SJCRH30 (cell line): Measurements from ENCODE around the gene LPGAT1. TPM values are rescaled to one million over a fixed set of nuclear protein-coding genes. Genes with fewer than 3 reads are reported as not detected.
"Not testable (repeated sequence)": the region's sequence is repeated elsewhere in the genome, so short reads cannot be mapped to it uniquely, and the experiment has no call there.

Experiments used
- DNase-seq, 2 experiments: peaks; one replicate each; pipeline ENCODE4 v3.0.0-alpha.2; 2015 to 2020
- H3K27ac ChIP-seq: fragments of 250-450 bp; sonication (Bioruptor Pico); 2 replicates; pipeline ENCODE4 v1.5.1; 2020; ENCODE audit warnings: mild to moderate bottlenecking, moderate library complexity
- H3K27me3 ChIP-seq: fragments of 250-450 bp; sonication (Bioruptor Pico); 2 replicates; pipeline ENCODE4 v1.5.1; 2020; ENCODE audit warnings: mild to moderate bottlenecking, moderate library complexity
- H3K36me3 ChIP-seq: fragments of 250-450 bp; sonication (Bioruptor Pico); 2 replicates; pipeline ENCODE4 v1.5.1; 2020; ENCODE audit warnings: mild to moderate bottlenecking, moderate library complexity
- H3K4me1 ChIP-seq: fragments of 250-450 bp; sonication (Bioruptor Pico); 2 replicates; pipeline ENCODE4 v1.5.1; 2020; ENCODE audit warnings: mild to moderate bottlenecking, moderate library complexity
- H3K4me3 ChIP-seq: fragments of 250-450 bp; sonication (Bioruptor Pico); 2 replicates; pipeline ENCODE4 v1.5.1; 2020; ENCODE audit warnings: mild to moderate bottlenecking, moderate library complexity
- H3K9me3 ChIP-seq: fragments of 250-450 bp; sonication (Bioruptor Pico); replicated peaks from 2 replicates; pipeline ENCODE4 v1.5.1; 2020; ENCODE audit warnings: mild to moderate bottlenecking, moderate library complexity
- total RNA-seq: library from RNA; depleted of rRNA; stranded (reverse); fragments of >200 nt; shearing (Covaris generic); gene quantifications from 2 replicates; pipeline ENCODE4 v1.2.3, GENCODE V29; 2014; rRNA removed

Gene LPGAT1, protein sequence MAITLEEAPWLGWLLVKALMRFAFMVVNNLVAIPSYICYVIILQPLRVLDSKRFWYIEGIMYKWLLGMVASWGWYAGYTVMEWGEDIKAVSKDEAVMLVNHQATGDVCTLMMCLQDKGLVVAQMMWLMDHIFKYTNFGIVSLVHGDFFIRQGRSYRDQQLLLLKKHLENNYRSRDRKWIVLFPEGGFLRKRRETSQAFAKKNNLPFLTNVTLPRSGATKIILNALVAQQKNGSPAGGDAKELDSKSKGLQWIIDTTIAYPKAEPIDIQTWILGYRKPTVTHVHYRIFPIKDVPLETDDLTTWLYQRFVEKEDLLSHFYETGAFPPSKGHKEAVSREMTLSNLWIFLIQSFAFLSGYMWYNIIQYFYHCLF
- 69.6 and 70.0 TPM in 2 replicates for total RNA-seq

- Histone ChIP-seq H3K27me3 (no peaks in the 10 kb centered on the region), H3K4me3 (peak within 1 kb of the TSS; percentile 77), H3K36me3 (peaks cover 10% of the 10 kb centered on the region), H3K27ac (peak within 1 kb of the TSS; percentile 45; the same call in 1 of the 2 replicates), H3K4me1 (peaks cover 13% of the 10 kb centered on the region), H3K9me3 (no peaks in the 10 kb centered on the region)
- DNase-seq, result peak; percentile 79 to 85
Observed at GRCh38 chr1:211830328-211831142, at the start of gene LPGAT1. LPGAT1 (minus strand) TSS chr1:211830763; CDS start chr1:211829296, 1,467 bp downstream.

DNA sequence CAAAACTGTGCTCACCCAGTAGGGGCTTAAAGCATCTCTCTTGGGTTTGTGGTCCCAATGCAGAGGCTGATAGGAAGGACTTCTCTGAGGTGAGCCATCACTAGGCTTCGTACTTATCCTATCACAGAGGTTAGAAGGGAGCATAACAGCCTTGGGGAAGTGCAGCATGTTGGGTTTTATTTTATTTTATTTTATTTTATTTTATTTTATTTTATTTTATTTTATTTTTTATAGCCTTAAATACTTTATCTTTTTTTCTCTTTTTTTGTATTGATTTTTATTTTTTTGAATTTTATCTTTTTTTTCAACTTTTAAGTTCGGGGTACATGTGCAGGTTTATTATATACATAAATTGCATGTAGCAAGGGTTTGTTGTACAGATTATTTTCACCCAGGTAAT, 48.9 kb upstream of the LPGAT1 start:
- Histone ChIP-seq H3K4me1 (no peaks in the 10 kb centered on the region), H3K27me3 (no peaks in the 10 kb centered on the region), H3K9me3 (peaks cover 9% of the 10 kb centered on the region; the same call in 1 of the 2 replicates), H3K27ac (no peak overlapping the region), H3K36me3 (no peaks in the 10 kb centered on the region), H3K4me3 (no peak overlapping the region)
- DNase-seq, result no peak

DNA sequence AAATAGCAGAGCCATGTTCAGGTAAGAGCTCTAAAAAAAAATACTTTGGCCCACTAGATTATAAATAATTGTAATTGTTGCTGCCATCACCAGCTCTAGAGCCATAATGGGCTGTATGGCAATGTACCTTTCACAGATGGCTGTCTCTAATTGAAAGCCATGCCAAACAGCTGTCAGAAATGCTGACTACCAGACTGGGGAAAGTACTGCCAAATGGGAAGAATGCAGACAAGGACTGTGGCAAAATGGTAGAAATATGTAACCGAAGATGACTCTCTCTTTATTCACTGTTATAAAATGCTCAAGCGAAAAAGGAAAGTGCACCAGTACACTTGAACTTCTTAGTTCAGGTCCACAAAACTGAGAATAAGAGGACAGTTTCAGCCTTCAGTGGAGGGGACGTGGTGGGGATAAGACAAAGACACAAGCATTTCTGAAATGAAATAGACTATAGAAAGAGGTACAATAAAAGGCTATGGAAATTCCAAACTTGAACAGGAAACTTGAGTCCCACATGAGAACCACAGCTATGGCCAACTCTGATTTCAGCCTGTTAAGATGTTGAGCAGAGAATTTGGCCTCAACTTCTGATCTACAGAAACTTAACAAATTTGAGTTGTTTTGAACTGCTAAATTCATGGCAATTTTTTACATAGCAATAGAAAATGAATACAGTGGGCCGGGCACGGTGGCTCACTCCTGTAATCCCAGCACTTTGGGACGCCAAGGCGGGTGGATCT, 46.5 kb upstream of the LPGAT1 start:
- H3K27me3 ChIP-seq, result no peaks in the 10 kb centered on the region
- no peak overlapping the region for H3K27ac ChIP-seq
- peaks cover 9% of the 10 kb centered on the region; the same call in 1 of the 2 replicates for H3K9me3 ChIP-seq
- H3K36me3 ChIP-seq, result no peaks in the 10 kb centered on the region
- peak in 1 of 2 experiments; percentile 24 for DNase-seq
- no peaks in the 10 kb centered on the region for H3K4me1 ChIP-seq
- H3K4me3 ChIP-seq, result no peak overlapping the region

GRCh38 chr1:211875541-211875940, 45.0 kb upstream of the LPGAT1 start:
- DNase-seq, result no peak
- H3K27me3 ChIP-seq, result no peaks in the 10 kb centered on the region
- H3K9me3 ChIP-seq, result peaks cover 7% of the 10 kb centered on the region; the same call in 1 of the 2 replicates
- no peaks in the 10 kb centered on the region for H3K4me1 ChIP-seq
- H3K27ac ChIP-seq, result no peak overlapping the region
- H3K36me3 ChIP-seq, result no peaks in the 10 kb centered on the region
- H3K4me3 ChIP-seq, result no peak overlapping the region

GRCh38 chr1:211874521-211875347, 44.2 kb upstream of the LPGAT1 start:
- Histone ChIP-seq H3K9me3 (peaks cover 5% of the 10 kb centered on the region; the same call in 1 of the 2 replicates), H3K27me3 (0 out of 2 replicates have a peak, but pooled peaks cover 4% of the 10 kb centered on the region), H3K27ac (no peak overlapping the region), H3K36me3 (no peaks in the 10 kb centered on the region), H3K4me3 (no peak overlapping the region), H3K4me1 (no peaks in the 10 kb centered on the region)
- DNase-seq, result no peak

GRCh38 chr1:211873731-211874130, 43.2 kb upstream of the LPGAT1 start:
- not testable (repeated sequence) for H3K27ac ChIP-seq, H3K4me1 ChIP-seq, H3K36me3 ChIP-seq, H3K9me3 ChIP-seq, H3K4me3 ChIP-seq, H3K27me3 ChIP-seq, DNase-seq

- no peak for DNase-seq
Observed at GRCh38 chr1:211870156-211870555, 39.6 kb upstream of the LPGAT1 start.

GRCh38 chr1:211865180-211865579, 34.6 kb upstream of the LPGAT1 start:
- Histone ChIP-seq H3K27ac (no peak overlapping the region), H3K4me1 (no peaks in the 10 kb centered on the region), H3K36me3 (no peaks in the 10 kb centered on the region), H3K27me3 (0 out of 2 replicates have a peak, but pooled peaks cover 5% of the 10 kb centered on the region), H3K4me3 (no peak overlapping the region), H3K9me3 (no peaks in the 10 kb centered on the region)
- no peak for DNase-seq

More at GRCh38 chr1:211870156-211870555, 39.6 kb upstream of the LPGAT1 start:
- H3K36me3 ChIP-seq, result no peaks in the 10 kb centered on the region
- H3K27ac ChIP-seq, result no peak overlapping the region
- H3K4me1 ChIP-seq, result no peaks in the 10 kb centered on the region
- 0 out of 2 replicates have a peak, but pooled peaks cover 6% of the 10 kb centered on the region for H3K27me3 ChIP-seq
- H3K9me3 ChIP-seq, result 0 out of 2 replicates have a peak, but pooled peaks cover 4% of the 10 kb centered on the region
- no peak overlapping the region for H3K4me3 ChIP-seq

GRCh38 chr1:211859405-211859804, 28.8 kb upstream of the LPGAT1 start:
- H3K4me3 ChIP-seq, result no peak overlapping the region
- no peaks in the 10 kb centered on the region for H3K27me3 ChIP-seq
- DNase-seq, result no peak
- H3K27ac ChIP-seq, result no peak overlapping the region
- H3K4me1 ChIP-seq, result no peaks in the 10 kb centered on the region
- no peaks in the 10 kb centered on the region for H3K36me3 ChIP-seq
- H3K9me3 ChIP-seq, result peaks cover 15% of the 10 kb centered on the region

DNA sequence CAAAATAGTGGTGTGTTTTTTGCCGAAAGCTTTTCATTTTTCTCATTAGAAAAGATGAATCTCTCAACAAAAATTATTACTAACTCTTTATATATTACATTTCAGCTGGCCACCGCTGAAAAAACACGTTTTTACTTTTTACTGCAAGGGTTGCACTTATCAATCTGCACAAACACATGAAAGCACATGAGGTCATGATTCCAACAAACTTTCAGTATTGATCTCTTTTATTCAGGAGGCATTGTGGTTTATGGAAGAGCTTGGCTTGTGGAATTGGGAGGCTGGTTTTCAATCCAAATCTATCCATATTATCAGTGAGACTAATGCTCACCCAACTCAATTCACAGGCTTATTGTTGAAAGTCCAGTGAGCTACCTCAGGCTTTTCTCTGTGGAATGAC, 20.6 kb upstream of the LPGAT1 start:
- no peak for DNase-seq
- no peaks in the 10 kb centered on the region for H3K9me3 ChIP-seq
- no peak overlapping the region for H3K4me3 ChIP-seq
- no peak overlapping the region for H3K27ac ChIP-seq
- H3K4me1 ChIP-seq, result no peaks in the 10 kb centered on the region
- no peaks in the 10 kb centered on the region for H3K27me3 ChIP-seq
- H3K36me3 ChIP-seq, result no peaks in the 10 kb centered on the region

DNA sequence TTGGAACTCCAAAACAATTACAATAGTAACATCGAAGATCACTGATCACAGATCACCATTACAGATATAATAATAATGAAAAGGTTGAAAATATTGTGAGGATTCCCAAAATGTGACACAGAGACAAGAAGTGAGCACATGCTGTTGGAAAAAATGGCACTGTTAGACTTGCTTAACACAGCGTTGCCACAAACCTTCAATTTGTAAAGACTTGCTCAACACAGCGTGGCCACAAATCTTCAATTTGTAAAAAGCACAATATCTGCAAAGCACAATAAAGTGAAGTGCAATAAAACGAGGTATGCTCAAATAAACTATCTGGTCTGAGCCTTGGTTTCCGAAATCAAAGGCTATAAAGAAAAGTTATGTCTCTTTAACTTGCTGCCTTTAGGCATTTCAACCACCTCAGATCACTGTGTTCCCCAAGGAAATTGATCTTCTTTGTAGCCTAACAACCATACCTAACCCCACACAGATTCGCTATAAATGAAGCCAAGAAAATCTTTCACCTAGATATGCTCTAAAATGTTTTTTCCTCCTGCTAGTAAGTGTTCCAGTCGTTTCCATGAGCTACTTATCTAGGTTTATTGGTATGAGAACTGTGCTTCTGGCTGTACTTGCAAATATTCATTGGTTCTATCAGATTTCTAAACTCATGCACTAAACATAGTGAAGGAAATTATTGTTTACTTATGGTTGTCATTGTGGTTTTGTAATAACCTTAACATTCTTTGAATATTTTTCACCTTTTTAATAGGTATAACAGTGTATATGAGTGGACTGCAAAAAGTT, 13.1 kb upstream of the LPGAT1 start:
- Histone ChIP-seq H3K4me1 (peaks cover 4% of the 10 kb centered on the region; the same call in 1 of the 2 replicates), H3K9me3 (no peaks in the 10 kb centered on the region; the same call in 1 of the 2 replicates), H3K4me3 (no peak overlapping the region), H3K27me3 (no peaks in the 10 kb centered on the region), H3K27ac (no peak overlapping the region), H3K36me3 (no peaks in the 10 kb centered on the region)
- DNase-seq, result no peak

GRCh38 chr1:211843018-211843417, 12.5 kb upstream of the LPGAT1 start:
- no peak overlapping the region for H3K27ac ChIP-seq
- H3K4me1 ChIP-seq, result peaks cover 4% of the 10 kb centered on the region; the same call in 1 of the 2 replicates
- H3K36me3 ChIP-seq, result no peaks in the 10 kb centered on the region
- H3K27me3 ChIP-seq, result no peaks in the 10 kb centered on the region
- no peak overlapping the region for H3K4me3 ChIP-seq
- no peak for DNase-seq
- H3K9me3 ChIP-seq, result no peaks in the 10 kb centered on the region; the same call in 1 of the 2 replicates

DNA sequence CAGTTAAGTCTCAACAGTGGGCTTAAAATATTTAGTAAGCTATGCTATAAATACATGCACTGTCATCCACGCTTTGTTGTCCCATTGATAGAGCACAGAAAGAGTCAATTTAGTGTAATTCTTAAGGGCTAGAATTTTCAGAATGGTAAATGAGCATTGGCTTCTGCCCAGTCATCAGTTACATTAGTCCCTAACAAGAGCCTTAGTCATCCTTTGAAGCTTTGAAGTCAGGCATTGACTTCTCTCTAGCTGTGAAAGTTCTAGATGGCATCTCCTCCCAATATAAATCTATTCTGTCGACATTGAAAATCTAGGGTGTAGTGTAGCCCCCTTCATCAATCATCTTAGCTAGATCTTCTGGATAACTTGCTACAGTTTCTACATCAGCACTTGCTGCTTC, 12.0 kb upstream of the LPGAT1 start:
- Histone ChIP-seq H3K27me3 (no peaks in the 10 kb centered on the region), H3K27ac (no peak overlapping the region), H3K4me1 (peaks cover 4% of the 10 kb centered on the region; the same call in 1 of the 2 replicates), H3K4me3 (no peak overlapping the region), H3K9me3 (no peaks in the 10 kb centered on the region; the same call in 1 of the 2 replicates), H3K36me3 (no peaks in the 10 kb centered on the region)
- no peak for DNase-seq
